ENCODE data around the gene NXN.
"Not testable (repeated sequence)": the region's sequence is repeated elsewhere in the genome, so short reads cannot be mapped to it uniquely, and the experiment has no call there.

Gene NXN

DNA sequence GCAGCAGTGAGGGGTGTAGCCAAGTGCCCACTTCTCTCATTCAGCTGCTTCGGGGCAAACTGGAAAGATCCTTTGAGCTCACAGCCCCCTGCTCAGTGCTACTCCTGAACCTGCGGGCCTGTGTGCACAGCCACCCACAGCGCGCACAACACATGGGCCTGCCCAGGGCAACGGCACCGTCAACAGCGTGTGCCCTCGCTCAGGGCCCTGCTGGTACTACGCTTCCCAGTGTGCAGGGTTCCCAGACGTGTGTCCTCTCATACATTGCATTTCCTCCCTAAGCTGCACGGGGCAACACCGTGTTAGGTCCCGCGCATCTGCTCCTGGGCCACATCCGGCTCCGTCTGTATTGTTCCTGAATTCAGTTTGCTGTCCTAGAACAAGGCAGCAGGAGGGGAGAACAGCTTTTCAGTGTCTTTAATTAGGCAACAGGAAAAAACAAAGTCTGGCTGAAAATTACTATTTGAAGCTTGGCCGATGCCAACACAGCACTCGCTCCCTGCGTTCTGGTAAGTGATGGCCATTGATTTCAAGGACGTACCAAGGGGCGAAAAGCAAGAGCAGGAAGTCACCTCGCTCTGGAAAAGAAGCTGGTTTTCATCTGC is 182.2 kb downstream of the NXN start:
- no peak for FAIRE-seq
- TF ChIP-seq POLR2AphosphoS5 (IDR thresholded peaks at IDR 0.05; ENCODE audit: low read depth, low read length) (no peak), POLR2A (IDR thresholded peaks at IDR 0.05; ENCODE audit: low read depth, low read length) (no peak), TAF1 (IDR thresholded peaks at IDR 0.05; ENCODE audit: borderline replicate concordance, low read depth, low read length) (no peak)
- DNase-seq (ENCODE audit: insufficient read length) = no peak

DNA sequence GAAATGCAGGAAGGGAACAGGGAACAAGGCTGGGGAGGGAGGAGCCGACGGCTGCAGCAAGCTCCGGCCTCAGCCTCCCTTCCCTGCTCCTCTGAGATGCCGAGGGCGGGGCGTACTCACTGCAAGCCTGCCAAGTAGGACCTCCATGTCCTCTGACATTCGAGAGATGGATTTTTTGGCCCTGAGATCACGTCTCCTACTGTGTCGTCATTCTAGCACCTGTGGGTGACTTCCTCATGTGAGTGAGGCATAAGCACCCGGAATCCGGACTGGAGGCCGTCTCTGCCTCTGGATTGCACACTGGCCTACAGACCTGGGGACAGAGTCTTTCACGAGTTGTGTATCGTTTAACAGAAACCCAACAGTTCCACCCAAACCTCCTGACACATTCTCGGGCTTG is 183.0 kb downstream of the NXN start:
- DNase-seq (ENCODE audit: insufficient read length) (no peak), FAIRE-seq (no peak)
- TF ChIP-seq POLR2AphosphoS5 (IDR thresholded peaks at IDR 0.05; ENCODE audit: low read depth, low read length) (no peak), POLR2A (IDR thresholded peaks at IDR 0.05; ENCODE audit: low read depth, low read length) (no peak), TAF1 (IDR thresholded peaks at IDR 0.05; ENCODE audit: borderline replicate concordance, low read depth, low read length) (no peak)

- DNase-seq (ENCODE audit: insufficient read length) (no peak), FAIRE-seq (no peak)
- TF ChIP-seq POLR2AphosphoS5 (IDR thresholded peaks at IDR 0.05; ENCODE audit: low read depth, low read length) = no peak
- TF ChIP-seq TAF1 (IDR thresholded peaks at IDR 0.05; ENCODE audit: borderline replicate concordance, low read depth, low read length) = no peak
- TF ChIP-seq POLR2A (IDR thresholded peaks at IDR 0.05; ENCODE audit: low read depth, low read length) = no peak
These were observed 183.9 kb downstream of the NXN start for GRCh38 chr17:795721-796120.

- FAIRE-seq (no peak), DNase-seq (ENCODE audit: insufficient read length) (no peak)
- TF ChIP-seq POLR2A (IDR thresholded peaks at IDR 0.05; ENCODE audit: low read depth, low read length) (no peak), POLR2AphosphoS5 (IDR thresholded peaks at IDR 0.05; ENCODE audit: low read depth, low read length) (no peak), TAF1 (IDR thresholded peaks at IDR 0.05; ENCODE audit: borderline replicate concordance, low read depth, low read length) (no peak)
These were observed 184.3 kb downstream of the NXN start for GRCh38 chr17:795276-795675.

GRCh38 chr17:794876-795275 is 184.7 kb downstream of the NXN start:
- DNase-seq (ENCODE audit: insufficient read length) = no peak
- TF ChIP-seq POLR2AphosphoS5 (IDR thresholded peaks at IDR 0.05; ENCODE audit: low read depth, low read length) = no peak
- no peak for TF ChIP-seq TAF1 (IDR thresholded peaks at IDR 0.05; ENCODE audit: borderline replicate concordance, low read depth, low read length)
- no peak for TF ChIP-seq POLR2A (IDR thresholded peaks at IDR 0.05; ENCODE audit: low read depth, low read length)
- peak; percentile 76 for FAIRE-seq

- no peak for DNase-seq (ENCODE audit: insufficient read length)
- no peak for TF ChIP-seq POLR2A (IDR thresholded peaks at IDR 0.05; ENCODE audit: low read depth, low read length)
- no peak for FAIRE-seq
These were observed 187.3 kb downstream of the NXN start for GRCh38 chr17:792277-792676.

GRCh38 chr17:791829-792228 is 187.7 kb downstream of the NXN start:
- no peak for FAIRE-seq
- no peak for TF ChIP-seq POLR2A (IDR thresholded peaks at IDR 0.05; ENCODE audit: low read depth, low read length)
- TF ChIP-seq POLR2AphosphoS5 (IDR thresholded peaks at IDR 0.05; ENCODE audit: low read depth, low read length) = no peak
- no peak for TF ChIP-seq TAF1 (IDR thresholded peaks at IDR 0.05; ENCODE audit: borderline replicate concordance, low read depth, low read length)

GRCh38 chr17:790874-791247 is 188.7 kb downstream of the NXN start:
- not testable (repeated sequence) for DNase-seq (ENCODE audit: insufficient read length); FAIRE-seq

More at GRCh38 chr17:791829-792228, 187.7 kb downstream of the NXN start:
- no peak for DNase-seq (ENCODE audit: insufficient read length)

DNA sequence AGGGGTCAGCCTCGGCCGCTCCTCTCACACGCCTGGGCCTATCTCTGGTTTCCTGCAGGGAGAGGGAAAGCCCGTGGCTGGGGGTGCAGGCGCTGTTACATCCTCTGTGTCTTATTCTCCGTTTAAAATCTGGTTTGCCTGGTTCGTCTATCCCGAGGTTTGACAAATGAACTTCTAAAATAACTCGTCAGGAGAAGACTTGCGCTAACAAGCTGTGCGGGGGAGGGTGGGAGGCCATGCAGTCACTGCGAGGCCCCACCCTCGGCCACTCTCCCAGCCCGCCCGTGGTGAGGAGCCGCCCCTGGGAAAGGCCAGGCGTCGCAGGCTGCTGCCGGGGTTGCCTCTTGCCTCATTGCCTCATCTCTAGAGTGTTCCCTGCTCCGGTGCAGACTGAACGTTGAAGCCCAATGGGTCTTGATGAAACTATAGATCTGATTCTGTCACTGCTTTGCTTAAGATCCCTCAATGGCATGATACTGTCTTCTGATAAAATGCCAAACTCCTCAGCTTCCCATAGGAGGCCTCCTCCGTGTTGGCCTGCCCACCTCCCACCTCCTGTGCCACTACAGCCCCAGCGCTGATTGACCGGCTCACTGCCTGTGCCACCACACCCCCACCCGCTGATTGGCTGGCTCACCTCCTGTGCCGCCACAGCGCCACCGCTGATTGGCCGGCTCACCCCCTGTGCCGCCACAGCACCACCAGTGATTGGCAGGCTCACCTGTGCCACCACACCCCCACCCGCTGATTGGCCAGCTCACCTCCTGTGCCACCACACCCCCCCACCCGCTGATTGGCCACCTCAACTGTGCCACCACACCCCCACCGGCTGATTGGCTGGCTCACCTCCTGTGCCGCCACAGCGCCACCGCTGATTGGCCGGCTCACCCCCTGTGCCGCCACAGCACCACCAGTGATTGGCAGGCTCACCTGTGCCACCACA is 189.4 kb downstream of the NXN start:
- not testable (repeated sequence) for DNase-seq (ENCODE audit: insufficient read length); FAIRE-seq

DNA sequence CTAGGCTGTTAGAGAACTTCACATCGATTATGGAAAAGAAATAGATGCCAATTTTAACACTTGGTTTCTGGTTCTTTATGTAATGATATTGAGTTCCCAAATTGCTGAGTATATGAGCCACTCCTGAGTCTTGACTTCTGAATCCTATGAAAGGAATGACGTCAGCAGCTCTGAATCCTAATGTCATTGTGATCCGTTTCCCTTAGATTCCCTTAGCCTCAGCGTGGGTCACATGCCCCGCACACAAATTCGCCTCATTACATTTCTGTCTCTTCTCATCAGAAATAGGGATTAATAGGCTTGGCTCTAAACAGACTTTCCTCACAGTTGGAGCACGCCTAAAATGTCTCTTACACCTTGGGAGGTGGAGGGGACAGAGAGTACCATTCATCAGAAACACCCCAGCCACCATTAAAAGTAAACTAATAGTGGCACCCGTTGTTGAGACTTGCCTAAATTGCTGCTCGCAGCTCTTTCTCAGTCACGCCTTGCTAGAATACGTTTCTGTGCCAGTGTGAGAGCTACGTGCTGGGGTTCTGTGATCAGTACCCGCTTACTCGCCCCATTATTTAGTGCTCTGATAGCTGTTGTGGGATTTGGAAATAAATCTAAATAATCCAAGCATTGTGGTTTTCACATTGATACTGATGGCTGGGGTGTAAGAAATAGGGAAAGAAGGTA is 190.3 kb downstream of the NXN start:
- DNase-seq (ENCODE audit: insufficient read length) (no peak), FAIRE-seq (no peak)
- TF ChIP-seq POLR2AphosphoS5 (IDR thresholded peaks at IDR 0.05; ENCODE audit: low read depth, low read length) (no peak), TAF1 (IDR thresholded peaks at IDR 0.05; ENCODE audit: borderline replicate concordance, low read depth, low read length) (no peak)

DNA sequence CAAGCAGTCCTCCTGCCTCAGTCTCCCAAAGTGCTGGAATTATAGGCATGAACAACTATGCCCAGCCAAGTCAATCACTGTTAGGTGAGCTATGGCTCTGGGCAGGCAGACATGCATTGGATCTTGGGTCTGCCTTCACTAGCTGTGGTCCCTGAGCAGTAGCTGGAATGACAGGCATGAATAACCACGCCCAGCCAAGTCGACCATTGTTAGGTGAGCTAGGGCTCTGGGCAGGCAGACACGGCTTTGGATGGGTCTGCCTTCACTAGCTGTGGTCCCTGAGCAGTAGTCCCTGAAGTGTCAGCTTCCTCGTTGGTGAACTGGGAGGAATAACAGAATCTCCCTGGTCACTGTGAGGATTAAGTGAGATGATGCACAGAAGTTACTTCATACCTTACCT is 191.0 kb downstream of the NXN start:
- FAIRE-seq (no peak), DNase-seq (ENCODE audit: insufficient read length) (no peak)
- TF ChIP-seq POLR2AphosphoS5 (IDR thresholded peaks at IDR 0.05; ENCODE audit: low read depth, low read length) (no peak), TAF1 (IDR thresholded peaks at IDR 0.05; ENCODE audit: borderline replicate concordance, low read depth, low read length) (no peak), POLR2A (IDR thresholded peaks at IDR 0.05; ENCODE audit: low read depth, low read length) (no peak)

GRCh38 chr17:787641-788221 is 191.8 kb downstream of the NXN start:
- FAIRE-seq (no peak), DNase-seq (ENCODE audit: insufficient read length) (no peak)
- TF ChIP-seq POLR2AphosphoS5 (IDR thresholded peaks at IDR 0.05; ENCODE audit: low read depth, low read length) = no peak
- no peak for TF ChIP-seq POLR2A (IDR thresholded peaks at IDR 0.05; ENCODE audit: low read depth, low read length)
- TF ChIP-seq TAF1 (IDR thresholded peaks at IDR 0.05; ENCODE audit: borderline replicate concordance, low read depth, low read length) = no peak

GRCh38 chr17:785901-786300 is 193.7 kb downstream of the NXN start:
- not testable (repeated sequence) for DNase-seq (ENCODE audit: insufficient read length); FAIRE-seq
